ENCODE data around the gene PTAFR. TPM values are rescaled to one million over a fixed set of nuclear protein-coding genes. Genes with fewer than 3 reads are reported as not detected.

Gene PTAFR
- total RNA-seq, 1 experiment from 2014 or later, result 0.09 TPM

DNA sequence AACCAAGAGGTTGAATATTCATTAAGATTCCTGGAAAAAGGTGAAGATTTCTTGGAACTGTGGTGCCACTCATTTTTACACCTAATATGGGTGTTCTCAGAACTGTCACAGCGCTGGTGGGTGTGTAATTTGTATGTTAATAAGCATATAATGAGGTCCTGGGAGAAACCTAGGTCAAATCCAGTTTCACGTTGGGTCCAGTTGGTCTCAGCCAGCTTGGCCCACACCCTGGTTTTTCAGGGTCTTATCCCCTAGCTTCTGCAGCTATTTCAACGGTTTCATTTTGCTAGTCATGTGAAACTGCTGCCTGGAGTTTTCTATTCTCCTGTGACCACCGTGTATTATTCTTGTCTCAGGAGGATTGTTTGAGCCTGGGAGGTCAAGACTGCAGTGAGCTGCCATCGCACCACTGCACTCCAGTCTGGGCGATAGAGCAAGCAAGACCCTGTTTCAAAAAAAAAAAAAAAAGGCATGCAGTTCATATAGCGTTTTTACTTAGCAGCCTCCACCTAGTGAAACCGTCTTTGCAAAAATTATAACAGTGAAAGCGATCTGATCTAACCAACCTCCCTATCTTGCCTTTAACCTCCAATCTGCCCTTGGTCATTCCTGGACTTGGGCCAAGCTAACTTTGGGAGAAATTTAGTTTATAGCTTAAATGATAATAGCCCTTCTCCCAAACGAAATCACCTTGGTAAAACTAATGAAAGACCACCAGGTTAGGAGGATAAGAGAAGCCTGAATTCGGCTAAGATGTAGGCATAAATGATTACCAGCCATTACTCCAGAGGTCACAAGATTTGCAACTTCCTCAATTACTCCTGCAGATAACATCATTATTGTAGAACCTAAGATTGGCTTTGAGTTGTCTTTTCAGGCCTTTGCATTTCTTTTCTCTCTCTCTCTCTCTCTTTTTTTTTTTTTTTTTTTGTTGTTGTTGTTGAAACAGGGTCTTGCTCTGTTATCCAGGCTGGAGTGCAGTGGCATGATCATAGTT is 44.0 kb downstream of the PTAFR start:
- Histone ChIP-seq H3K36me3 (ENCODE audit: insufficient read depth, low read length, poor library complexity, severe bottlenecking) (no peaks in the 10 kb centered on the region), H3K27ac (ENCODE audit: low read depth, low read length, poor library complexity, severe bottlenecking) (no peak overlapping the region), H3K4me3 (ENCODE audit: low read depth, low read length, poor library complexity, severe bottlenecking) (no peak overlapping the region), H3K9me3 (ENCODE audit: low read depth, low read length, poor library complexity, severe bottlenecking) (no peaks in the 10 kb centered on the region), H3K27me3 (replicated peaks; ENCODE audit: insufficient read depth, low read depth, low read length, poor library complexity) (peaks cover 10% of the 10 kb centered on the region), H3K4me1 (ENCODE audit: insufficient read depth, low read length, poor library complexity, severe bottlenecking) (no peaks in the 10 kb centered on the region)
- ChIA-PET CTCF (no interaction called here), POLR2A (ENCODE audit: low non-redundant PET) (no interaction called here)
- no peak for DNase-seq (ENCODE audit: low spot score)
- intact Hi-C loops (cut with micrococcal nuclease; ENCODE audit: unreplicated experiment), result no loop called here
- BruUV-seq (replicated peaks), result no TSS peak
- TF ChIP-seq EZH2 (IDR thresholded peaks at IDR 0.05; ENCODE audit: borderline replicate concordance, low read depth, low read length, poor library complexity, severe bottlenecking) (no peak), CTCF (conservative IDR thresholded peaks at IDR 0.05; ENCODE audit: low read depth, low read length) (no peak)

DNA sequence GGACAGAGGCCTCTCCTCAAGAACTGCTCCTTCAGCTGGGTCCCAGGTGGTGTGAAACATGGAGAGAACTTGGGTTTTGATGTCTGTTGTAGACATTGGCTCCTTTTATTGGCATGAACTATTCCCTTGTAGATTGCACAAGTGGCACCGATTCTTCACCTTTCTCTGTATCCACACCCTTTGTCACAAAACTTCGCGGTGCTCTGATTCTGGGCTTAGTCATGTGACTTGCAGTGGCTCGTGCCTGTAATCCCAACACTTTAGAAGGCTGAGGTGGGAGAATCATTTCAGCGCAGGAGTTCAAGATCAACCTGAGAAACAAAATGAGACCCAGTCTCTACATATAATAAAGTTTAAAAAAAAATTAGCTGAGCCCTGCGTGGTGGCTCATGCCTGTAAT is 45.6 kb downstream of the PTAFR start:
- Histone ChIP-seq H3K27me3 (replicated peaks; ENCODE audit: insufficient read depth, low read depth, low read length, poor library complexity) (peaks cover 15% of the 10 kb centered on the region), H3K27ac (ENCODE audit: low read depth, low read length, poor library complexity, severe bottlenecking) (no peak overlapping the region), H3K36me3 (ENCODE audit: insufficient read depth, low read length, poor library complexity, severe bottlenecking) (no peaks in the 10 kb centered on the region), H3K9me3 (ENCODE audit: low read depth, low read length, poor library complexity, severe bottlenecking) (no peaks in the 10 kb centered on the region), H3K4me3 (ENCODE audit: low read depth, low read length, poor library complexity, severe bottlenecking) (no peak overlapping the region), H3K4me1 (ENCODE audit: insufficient read depth, low read length, poor library complexity, severe bottlenecking) (no peaks in the 10 kb centered on the region)
- no peak for TF ChIP-seq CTCF (conservative IDR thresholded peaks at IDR 0.05; ENCODE audit: low read depth, low read length)
- TF ChIP-seq EZH2 (IDR thresholded peaks at IDR 0.05; ENCODE audit: borderline replicate concordance, low read depth, low read length, poor library complexity, severe bottlenecking), result no peak
- ChIA-PET POLR2A (ENCODE audit: low non-redundant PET) (no interaction called here), CTCF (no interaction called here)
- BruUV-seq (replicated peaks), result no TSS peak
- intact Hi-C loops (cut with micrococcal nuclease; ENCODE audit: unreplicated experiment), result no loop called here
- DNase-seq (ENCODE audit: low spot score), result no peak

DNA sequence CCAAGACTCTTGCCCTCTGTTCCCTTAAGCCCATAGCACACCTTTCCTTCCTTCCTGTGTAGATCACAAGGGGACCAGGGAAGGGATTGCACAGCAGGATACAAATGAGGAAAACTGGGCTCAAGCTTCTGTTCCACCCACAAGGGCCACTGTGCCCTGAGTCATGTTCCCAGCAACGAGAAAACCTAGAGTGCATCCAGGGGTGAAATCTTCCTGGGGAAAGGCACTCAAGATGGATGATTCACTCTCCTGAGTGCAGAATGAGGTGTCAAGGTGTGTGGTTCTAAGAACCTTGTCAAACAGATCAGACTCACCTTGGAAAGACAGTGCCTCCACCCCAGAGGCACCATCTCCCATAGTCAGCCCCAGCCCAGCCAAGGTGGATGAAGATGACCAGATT is 47.3 kb downstream of the PTAFR start:
- Histone ChIP-seq H3K4me1 (ENCODE audit: insufficient read depth, low read length, poor library complexity, severe bottlenecking) (no peaks in the 10 kb centered on the region), H3K36me3 (ENCODE audit: insufficient read depth, low read length, poor library complexity, severe bottlenecking) (no peaks in the 10 kb centered on the region), H3K4me3 (ENCODE audit: low read depth, low read length, poor library complexity, severe bottlenecking) (no peak overlapping the region), H3K9me3 (ENCODE audit: low read depth, low read length, poor library complexity, severe bottlenecking) (no peaks in the 10 kb centered on the region), H3K27ac (ENCODE audit: low read depth, low read length, poor library complexity, severe bottlenecking) (no peak overlapping the region), H3K27me3 (replicated peaks; ENCODE audit: insufficient read depth, low read depth, low read length, poor library complexity) (peaks cover 15% of the 10 kb centered on the region)
- ChIA-PET POLR2A (ENCODE audit: low non-redundant PET) (no interaction called here), CTCF (no interaction called here)
- intact Hi-C loops (cut with micrococcal nuclease; ENCODE audit: unreplicated experiment), result no loop called here
- DNase-seq (ENCODE audit: low spot score), result no peak
- no TSS peak for BruUV-seq (replicated peaks)
- TF ChIP-seq EZH2 (IDR thresholded peaks at IDR 0.05; ENCODE audit: borderline replicate concordance, low read depth, low read length, poor library complexity, severe bottlenecking) (no peak), CTCF (conservative IDR thresholded peaks at IDR 0.05; ENCODE audit: low read depth, low read length) (no peak)
